Measurements from ENCODE around the gene MTUS2.
"Not testable (repeated sequence)": the region's sequence is repeated elsewhere in the genome, so short reads cannot be mapped to it uniquely, and the experiment has no call there.

Gene MTUS2

DNA sequence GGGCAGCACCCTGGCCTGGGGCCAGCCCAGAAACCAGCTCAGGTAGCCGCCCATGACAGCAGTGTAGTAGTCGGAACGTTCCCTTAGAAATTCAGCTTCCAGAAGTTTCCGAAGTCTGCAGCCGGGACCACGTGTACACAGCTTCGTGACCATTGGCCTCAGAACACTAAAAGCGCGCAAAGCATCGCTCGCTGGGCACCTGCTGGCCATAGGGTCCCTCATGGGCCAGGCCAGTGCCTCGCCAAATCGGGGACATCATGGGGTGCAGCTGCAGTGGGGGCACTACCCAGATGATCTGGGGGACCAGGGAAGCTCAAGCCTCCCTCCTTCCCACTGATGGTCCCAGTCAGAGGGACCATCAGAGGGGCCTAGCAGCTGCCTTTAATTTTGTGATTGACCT lies 384.5 kb downstream of the MTUS2 start:
- TF ChIP-seq, protein P1, sequence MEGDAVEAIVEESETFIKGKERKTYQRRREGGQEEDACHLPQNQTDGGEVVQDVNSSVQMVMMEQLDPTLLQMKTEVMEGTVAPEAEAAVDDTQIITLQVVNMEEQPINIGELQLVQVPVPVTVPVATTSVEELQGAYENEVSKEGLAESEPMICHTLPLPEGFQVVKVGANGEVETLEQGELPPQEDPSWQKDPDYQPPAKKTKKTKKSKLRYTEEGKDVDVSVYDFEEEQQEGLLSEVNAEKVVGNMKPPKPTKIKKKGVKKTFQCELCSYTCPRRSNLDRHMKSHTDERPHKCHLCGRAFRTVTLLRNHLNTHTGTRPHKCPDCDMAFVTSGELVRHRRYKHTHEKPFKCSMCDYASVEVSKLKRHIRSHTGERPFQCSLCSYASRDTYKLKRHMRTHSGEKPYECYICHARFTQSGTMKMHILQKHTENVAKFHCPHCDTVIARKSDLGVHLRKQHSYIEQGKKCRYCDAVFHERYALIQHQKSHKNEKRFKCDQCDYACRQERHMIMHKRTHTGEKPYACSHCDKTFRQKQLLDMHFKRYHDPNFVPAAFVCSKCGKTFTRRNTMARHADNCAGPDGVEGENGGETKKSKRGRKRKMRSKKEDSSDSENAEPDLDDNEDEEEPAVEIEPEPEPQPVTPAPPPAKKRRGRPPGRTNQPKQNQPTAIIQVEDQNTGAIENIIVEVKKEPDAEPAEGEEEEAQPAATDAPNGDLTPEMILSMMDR (IDR thresholded peaks at IDR 0.05; ENCODE audit: borderline replicate concordance, insufficient read depth, low read depth, low read length), result no peak
- H3K4me3 ChIP-seq (ENCODE audit: low read depth, low read length), result no peak overlapping the region

DNA sequence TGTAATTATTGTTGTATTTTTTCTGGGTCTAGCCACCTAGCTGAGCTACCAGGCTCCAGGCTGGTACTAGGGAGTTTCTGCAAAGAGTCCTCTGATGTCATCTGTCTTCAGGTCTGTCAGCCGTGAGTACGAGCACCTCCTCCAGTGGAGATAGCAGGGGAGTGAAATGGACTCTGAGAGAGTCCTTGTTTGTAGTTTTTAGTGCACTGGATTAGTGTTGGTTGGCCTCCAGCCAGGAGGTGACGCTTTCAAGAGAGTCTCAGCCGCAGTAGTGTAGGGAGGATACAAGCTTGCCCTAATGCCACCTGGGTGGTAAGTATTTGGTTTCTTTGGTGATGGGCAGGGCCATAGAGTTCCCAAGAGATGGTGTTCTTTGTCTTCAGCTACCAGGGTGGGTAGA lies 390.5 kb downstream of the MTUS2 start:
- no peak overlapping the region for H3K4me3 ChIP-seq (ENCODE audit: low read depth, low read length)
- TF ChIP-seq, protein P1 (IDR thresholded peaks at IDR 0.05; ENCODE audit: borderline replicate concordance, insufficient read depth, low read depth, low read length), result no peak

DNA sequence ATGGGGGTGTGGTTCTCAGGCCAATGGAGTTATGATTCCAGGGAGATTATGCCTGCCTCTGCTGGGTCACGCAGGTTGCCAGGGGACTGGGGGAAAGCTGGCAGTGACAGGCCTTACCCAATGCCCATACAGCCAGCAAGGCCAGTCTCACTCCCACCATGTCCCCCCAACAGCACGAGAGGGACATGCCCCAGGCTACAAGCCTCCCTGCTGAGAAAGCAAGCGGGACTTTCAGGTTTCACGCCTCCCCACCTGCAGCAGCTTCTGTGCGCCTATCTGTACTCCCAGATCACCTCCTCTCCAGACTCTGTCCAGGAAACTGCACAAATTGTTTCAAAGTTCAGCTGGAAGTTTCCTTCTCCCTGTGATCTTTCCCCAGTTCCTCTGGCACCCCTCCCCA lies 391.0 kb downstream of the MTUS2 start:
- not testable (repeated sequence) for H3K4me3 ChIP-seq (ENCODE audit: low read depth, low read length)

DNA sequence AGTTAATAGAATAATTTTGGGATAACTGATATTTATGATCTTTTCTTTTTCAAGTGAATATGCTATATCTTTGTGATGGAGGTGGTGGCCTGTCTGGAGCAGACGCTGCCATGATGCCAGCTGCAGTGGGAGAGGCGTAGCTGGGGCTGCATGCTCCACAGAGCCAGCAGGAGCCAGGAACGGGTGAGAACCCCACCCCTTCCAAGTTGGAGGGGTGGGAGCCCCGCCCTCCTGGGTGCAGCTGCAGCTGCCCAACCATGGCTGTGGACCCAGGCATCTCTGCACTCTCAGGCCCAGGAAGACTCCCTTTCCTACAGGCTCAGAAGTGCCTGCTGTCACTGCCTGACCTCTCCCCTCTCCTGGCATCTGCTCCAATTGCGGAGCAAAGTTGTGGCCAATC lies 402.3 kb downstream of the MTUS2 start:
- H3K4me3 ChIP-seq (ENCODE audit: low read depth, low read length), result no peak overlapping the region
- TF ChIP-seq, protein P1 (IDR thresholded peaks at IDR 0.05; ENCODE audit: borderline replicate concordance, insufficient read depth, low read depth, low read length), result no peak

DNA sequence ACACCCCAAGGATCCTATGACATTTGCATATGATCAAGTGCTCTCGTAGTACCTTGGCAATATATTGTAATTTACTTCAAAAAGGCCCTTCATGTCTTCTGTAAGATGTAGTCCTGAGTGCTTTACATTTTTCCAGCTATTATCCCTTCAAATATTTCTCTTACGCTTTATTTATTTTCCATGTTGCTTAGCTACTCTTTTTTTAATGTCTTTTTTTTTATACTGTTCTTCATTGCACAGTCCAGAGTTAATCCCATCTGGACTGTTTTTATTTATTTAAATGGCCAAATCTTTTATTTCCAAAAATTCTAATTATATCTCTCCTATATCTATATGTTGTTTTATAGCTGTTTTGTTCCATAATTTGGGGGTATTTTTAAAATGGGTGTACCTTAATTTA lies 404.1 kb downstream of the MTUS2 start:
- H3K4me3 ChIP-seq (ENCODE audit: low read depth, low read length), result no peak overlapping the region
- TF ChIP-seq, protein P1 (IDR thresholded peaks at IDR 0.05; ENCODE audit: borderline replicate concordance, insufficient read depth, low read depth, low read length), result no peak

DNA sequence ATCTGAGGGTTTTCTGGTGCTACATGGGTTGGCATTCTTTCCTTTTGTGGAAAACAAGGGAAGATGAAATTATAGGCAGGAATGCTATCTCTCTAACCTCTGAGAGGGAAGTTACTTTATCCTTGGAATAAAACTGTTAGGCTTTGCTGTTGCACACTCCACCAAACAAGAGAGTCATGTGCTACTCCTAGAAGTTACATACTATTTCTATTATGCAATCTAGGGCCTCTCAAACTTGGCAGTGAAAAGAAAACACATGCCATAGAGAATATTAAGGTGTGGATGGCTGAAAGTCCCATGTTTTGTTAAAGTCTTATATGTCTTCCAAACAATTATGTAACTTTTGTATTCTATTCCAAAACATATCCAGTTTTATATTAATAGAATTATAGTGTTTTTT lies 407.4 kb downstream of the MTUS2 start:
- TF ChIP-seq, protein P1 (IDR thresholded peaks at IDR 0.05; ENCODE audit: borderline replicate concordance, insufficient read depth, low read depth, low read length), result no peak

DNA sequence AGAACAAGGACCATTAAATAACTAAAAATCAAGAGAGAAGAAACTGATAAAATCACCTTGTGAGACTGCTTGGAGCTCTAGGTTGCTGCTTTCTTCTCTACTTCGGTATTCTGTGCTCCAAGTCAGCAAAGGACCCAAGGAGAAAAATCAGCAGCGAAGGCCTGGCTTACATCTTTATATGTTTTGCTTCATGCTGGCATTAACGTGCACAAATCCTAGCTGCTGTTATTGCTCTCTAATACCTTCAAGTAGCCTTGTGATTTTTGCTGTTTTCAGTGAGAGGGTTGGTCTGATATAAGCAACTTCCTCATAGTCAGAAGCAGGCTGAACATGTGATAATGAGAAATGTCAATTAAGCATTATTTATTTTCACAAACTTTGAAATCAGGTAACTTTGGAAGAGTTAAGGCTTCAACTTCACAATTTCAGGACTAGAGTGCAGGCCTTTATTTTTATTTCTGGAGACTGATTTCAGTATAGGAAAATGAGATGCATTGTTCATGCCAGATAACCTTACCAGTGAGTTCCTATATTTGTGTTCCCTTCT lies 410.2 kb downstream of the MTUS2 start:
- TF ChIP-seq, protein P1 (IDR thresholded peaks at IDR 0.05; ENCODE audit: borderline replicate concordance, insufficient read depth, low read depth, low read length), result no peak
- H3K4me3 ChIP-seq (ENCODE audit: low read depth, low read length), result no peak overlapping the region

More for the DNA sequence above, 407.4 kb downstream of the MTUS2 start:
- H3K4me3 ChIP-seq (ENCODE audit: low read depth, low read length), result no peak overlapping the region
